Measurements from ENCODE around the gene MRPL52.
"Not testable (repeated sequence)": the region's sequence is repeated elsewhere in the genome, so short reads cannot be mapped to it uniquely, and the experiment has no call there.

The MRPL52 gene

DNA sequence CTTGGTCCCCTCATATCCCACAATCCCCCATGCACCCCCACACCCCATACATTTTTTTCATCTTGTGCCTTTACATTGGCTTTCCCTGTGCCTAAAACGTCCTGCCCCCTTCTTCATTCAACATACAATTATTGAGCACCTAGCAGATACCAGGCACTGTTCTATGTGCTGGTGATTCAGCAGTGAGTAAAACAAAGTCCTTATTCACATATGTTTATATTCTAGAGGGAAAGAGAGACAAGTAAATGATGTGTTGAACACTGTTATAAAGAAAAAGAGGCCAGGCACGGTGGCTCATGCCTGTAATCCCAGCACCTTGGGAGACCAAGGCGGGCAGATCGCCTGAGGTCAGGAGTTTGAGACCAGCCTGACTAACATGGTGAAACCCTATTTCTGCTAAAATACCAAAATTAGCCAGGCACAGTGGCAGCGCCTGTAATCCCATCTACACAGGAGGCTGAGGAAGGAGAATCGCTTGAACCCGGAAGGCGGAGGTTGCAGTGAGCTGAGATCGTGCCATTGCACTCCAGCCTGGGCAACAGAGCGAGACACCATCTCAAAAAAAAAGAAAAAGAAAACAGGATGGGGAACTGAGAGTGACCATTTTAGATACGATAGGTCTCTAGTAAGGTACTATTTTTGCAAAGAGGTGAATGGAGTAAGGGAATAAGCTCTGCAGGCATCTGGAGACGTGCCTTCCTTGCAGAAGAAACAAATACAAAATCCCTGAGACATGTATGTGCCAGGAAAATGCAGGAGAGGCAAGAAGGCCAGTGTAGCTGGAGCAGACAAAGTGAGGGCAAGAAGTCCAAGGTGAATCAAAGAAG lies 26.6 kb upstream of the MRPL52 start:
- no peak for TF ChIP-seq CTCF (conservative IDR thresholded peaks at IDR 0.05)
- no peak for TF ChIP-seq ZFX (IDR thresholded peaks at IDR 0.05)
- no peak overlapping the region for H3K27ac ChIP-seq

DNA sequence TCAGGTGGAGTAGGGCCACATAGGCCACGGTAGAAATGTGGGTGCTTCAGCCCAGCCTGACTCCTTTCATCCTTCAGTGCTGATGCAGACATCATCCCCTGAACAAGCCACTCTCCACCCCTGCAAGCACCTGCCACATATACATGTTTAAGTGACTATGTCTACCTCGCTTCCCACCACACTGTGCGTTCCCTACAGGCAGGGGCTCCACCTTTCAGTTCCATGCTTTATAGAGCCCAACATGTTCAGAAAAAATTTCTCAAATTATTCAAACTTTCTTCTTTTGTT lies 26.1 kb upstream of the MRPL52 start:
- H3K27ac ChIP-seq, result no peak overlapping the region
- TF ChIP-seq CTCF (conservative IDR thresholded peaks at IDR 0.05), result no peak

DNA sequence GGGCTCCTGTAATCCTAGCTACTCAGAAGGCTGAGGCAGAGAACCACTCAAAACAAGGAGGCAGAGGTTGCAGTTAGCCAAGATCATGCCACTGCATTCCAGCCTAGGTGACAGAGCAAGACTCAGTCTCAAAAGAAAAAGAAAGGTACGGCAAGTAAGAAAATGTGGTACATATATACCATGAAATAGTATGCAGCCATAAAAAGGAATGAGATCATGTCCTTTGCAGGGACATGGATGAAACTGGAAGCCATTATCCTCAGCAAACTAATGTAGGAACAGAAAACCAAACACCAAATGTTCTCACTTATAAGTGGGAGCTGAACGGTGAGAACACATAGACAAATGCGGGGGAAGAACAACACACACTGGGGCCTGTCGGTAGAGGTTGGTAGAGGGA lies 24.5 kb upstream of the MRPL52 start:
- H3K27ac ChIP-seq, result not testable (repeated sequence)

DNA sequence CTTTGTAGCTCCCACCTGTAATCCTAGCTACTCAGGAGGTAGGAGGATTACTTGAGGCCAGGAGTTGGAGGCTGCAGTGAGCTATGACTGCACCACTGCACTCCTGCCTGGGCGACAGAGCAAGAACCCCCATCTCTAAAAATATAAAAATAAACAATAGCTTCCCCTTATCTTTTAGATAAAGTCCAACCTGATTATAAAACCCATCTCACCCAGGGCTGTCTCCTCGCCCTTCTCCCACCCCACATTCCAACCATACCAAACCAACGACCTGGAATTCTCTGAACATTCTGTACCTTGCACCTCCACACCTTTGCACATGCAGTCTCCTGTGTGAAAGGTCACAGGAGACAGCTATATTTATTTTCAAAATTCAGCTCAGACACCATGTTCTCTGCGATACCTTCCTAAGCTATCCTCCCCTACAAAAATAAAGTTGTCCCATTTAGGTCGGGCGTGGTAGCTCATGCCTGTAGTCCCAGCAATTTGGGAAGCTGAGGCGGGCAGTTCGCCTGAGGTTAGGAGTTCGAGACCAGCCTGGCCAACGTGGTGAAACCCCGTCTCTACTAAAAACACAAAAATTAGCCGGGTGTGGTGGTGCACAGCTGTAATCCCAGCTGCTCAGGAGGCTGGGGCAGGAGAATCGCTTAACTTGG lies 22.1 kb upstream of the MRPL52 start:
- TF ChIP-seq ZFX (IDR thresholded peaks at IDR 0.05), result no peak
- no peak for TF ChIP-seq CTCF (conservative IDR thresholded peaks at IDR 0.05)
- no peak overlapping the region for H3K27ac ChIP-seq

- H3K27ac ChIP-seq, result no peak overlapping the region
- no peak for TF ChIP-seq CTCF (conservative IDR thresholded peaks at IDR 0.05)
- no peak for TF ChIP-seq ZFX (IDR thresholded peaks at IDR 0.05)
Measured at GRCh38 chr14:22808388-22809209, 21.1 kb upstream of the MRPL52 start.

- H3K27ac ChIP-seq, result no peak overlapping the region
- TF ChIP-seq CTCF (conservative IDR thresholded peaks at IDR 0.05) (no peak), ZFX (IDR thresholded peaks at IDR 0.05) (no peak)
Measured at GRCh38 chr14:22811722-22812121, 18.0 kb upstream of the MRPL52 start.

DNA sequence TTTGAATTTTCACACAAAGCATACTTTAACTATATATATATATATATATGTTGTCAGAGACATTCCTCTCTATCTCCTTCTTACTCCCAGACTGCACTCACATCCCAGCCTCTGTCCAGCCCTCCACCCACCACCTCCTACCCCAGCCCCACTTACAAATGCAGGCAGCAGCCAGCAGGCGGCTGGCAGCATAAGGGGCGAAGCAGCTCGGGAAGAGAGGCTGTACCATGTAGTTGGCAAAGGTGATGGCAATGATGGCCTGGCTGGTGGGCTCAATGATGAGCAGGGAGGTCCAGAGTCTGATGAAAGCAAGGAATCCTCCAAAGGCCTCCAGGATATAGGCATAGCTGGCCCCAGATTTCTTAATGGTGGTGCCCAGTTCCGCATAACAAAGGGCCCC lies 16.9 kb upstream of the MRPL52 start:
- TF ChIP-seq ZFX (IDR thresholded peaks at IDR 0.05) (no peak), CTCF (conservative IDR thresholded peaks at IDR 0.05) (no peak)
- no peak overlapping the region for H3K27ac ChIP-seq
